GM23338 (cell line): Measurements from ENCODE around the gene ESPN.

Experiments used
- CREB1 ChIP-seq: fragments of 250-450 bp; sonication (Bioruptor Pico); IDR thresholded peaks from 2 replicates; pipeline ENCODE4 v1.5.0; 2020; ENCODE audit warnings: low read depth, mild to moderate bottlenecking, moderate library complexity
- CTCF ChIP-seq, 2 experiments: fragments of 200-600 bp in 1 of 2; sonication (generic) in 1 of 2; conservative IDR thresholded peaks; 2 replicates each; pipeline versions ENCODE4 v1.5.1 to v1.6.1; 2016 to 2017; ENCODE audit warnings: antibody characterized with exemption in 2 of 2, low read depth in 2 of 2, mild to moderate bottlenecking in 2 of 2, moderate library complexity in 1 of 2
- EZH2 ChIP-seq: fragments of 200-600 bp; sonication (generic); IDR thresholded peaks from one replicate; pipeline ENCODE4 v1.8.0; 2017; ENCODE audit warnings: antibody characterized with exemption, mild to moderate bottlenecking, low read depth; ENCODE audit not compliant: unreplicated experiment
- EZH2phosphoT487 ChIP-seq: fragments of 200-600 bp; sonication (generic); IDR thresholded peaks from one replicate; pipeline ENCODE4 v1.8.1; 2018; ENCODE audit warnings: antibody characterized with exemption; ENCODE audit not compliant: unreplicated experiment
- POLR2AphosphoS5 ChIP-seq: IDR thresholded peaks from 2 replicates; pipeline ENCODE4 v1.6.1; 2016; ENCODE audit warnings: antibody characterized with exemption, low read depth
- REST ChIP-seq: IDR thresholded peaks from one replicate; pipeline ENCODE4 v1.6.1; 2018; ENCODE audit warnings: antibody characterized with exemption; ENCODE audit not compliant: unreplicated experiment
- ZNF331 ChIP-seq: fragments of 250-450 bp; sonication (Bioruptor Pico); IDR thresholded peaks from 2 replicates; pipeline ENCODE4 v1.5.0; 2020; ENCODE audit warnings: low read depth, mild to moderate bottlenecking, moderate library complexity

GRCh38 chr1:6414881-6415626, 9.5 kb upstream of the ESPN start:
- TF ChIP-seq REST, result no peak
- no peak for TF ChIP-seq CTCF (conservative IDR thresholded peaks at IDR 0.05; ENCODE audit: low read depth in 2 of 2)
- no peak for TF ChIP-seq POLR2AphosphoS5
- no peak for TF ChIP-seq EZH2phosphoT487
- TF ChIP-seq EZH2, result no peak
- TF ChIP-seq ZNF331, result no peak
- no peak for TF ChIP-seq CREB1
